Retina (tissue), 1 donor: ENCODE data around the gene SNCB.

ENCODE experiments used
- DNase-seq: peaks from one replicate; pipeline ENCODE4 v3.0.0-alpha.2; 2016

SNCB gene

DNA sequence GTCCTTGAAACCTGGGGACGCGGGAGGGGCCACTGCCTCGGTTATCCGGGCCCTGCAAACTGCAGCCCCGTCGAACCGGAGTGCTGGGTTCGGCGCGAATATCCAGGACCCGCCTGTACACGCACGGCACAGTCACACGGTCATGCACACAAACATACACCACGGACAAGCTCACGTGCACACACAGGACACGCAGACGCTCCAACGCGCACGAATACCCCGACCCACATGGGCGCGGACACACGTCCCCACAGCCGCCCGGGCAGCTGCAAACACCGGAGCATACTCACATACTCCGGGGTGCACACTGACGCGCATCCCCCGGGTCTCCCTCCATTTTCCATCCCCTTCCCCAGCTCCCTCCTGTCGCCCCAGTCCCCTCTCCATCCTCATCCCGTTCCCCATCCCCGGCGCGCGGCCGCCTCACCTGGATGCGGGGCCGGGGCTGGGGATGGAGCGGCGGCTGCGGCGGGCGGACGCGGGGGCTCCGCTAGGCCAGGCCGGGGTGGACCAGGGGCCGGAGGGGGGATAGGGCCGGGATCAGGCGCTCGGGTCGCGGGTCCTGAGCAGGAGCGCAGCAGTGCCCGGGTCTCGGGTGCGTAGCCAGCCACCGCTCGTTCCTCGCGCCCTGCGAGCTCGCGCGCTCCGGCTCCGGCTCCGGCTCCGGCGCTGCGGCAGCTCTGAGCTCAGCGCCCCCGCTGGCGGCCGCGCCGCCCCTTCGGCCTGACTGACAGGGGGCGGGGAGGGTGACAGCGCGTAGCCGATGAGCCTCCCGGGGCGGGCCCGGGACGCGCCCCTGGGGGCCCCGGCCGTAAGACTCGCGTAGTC lies at the start of gene SNCB, which contains the start of gene EIF4E1B:
Gene SNCB (minus strand): TSS at position 682 of the 828 bp plus-strand sequence. CDS start 880 bp downstream, outside the sequence.
Gene EIF4E1B (plus strand): TSS at position 823 of the 828 bp plus-strand sequence. CDS start 12,113 bp downstream, outside the sequence.
- DNase-seq = peak; percentile 81

DNA sequence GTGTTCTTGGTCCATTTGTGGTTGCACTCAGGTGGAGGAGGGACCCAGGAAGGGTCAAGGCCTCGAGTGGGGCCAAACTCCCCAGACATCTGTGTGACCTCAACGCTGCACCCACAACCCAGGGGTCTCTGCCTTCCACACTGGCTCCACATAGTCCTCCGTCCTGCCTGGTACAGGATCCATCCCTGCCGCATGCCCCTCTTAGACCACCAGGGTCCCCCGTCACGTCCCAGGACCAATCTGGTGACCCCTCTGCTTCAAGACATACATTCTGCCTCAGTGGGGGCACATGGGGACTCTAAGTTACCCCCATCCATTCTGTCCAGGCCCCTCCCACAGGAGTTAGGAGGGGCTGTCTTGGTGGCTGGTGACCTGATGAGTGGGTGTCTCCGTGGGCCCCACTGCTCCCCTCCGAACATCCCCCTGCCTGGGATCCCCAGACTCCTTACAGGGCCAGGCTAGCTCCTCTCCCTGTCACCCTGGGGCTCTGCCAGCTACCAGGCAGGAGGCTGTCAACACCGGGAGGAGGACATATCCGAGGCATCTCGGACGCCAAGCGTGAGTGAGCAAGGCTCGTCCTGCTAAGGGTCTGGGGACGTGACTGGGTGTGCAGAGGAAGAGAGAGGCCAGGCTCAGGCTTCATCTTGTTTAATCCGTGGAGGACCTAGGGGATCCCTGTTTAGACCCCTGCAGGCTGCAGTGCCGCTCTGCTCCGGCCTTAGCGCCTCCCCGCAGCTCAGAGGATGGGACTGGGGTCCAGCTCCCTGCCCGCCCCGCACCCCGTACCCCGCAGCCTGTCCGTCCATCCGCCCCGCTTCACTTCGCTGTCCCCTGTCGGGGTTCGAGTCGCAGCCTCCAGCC lies 49.3 kb upstream of the SNCB start:
- no peak for DNase-seq

DNA sequence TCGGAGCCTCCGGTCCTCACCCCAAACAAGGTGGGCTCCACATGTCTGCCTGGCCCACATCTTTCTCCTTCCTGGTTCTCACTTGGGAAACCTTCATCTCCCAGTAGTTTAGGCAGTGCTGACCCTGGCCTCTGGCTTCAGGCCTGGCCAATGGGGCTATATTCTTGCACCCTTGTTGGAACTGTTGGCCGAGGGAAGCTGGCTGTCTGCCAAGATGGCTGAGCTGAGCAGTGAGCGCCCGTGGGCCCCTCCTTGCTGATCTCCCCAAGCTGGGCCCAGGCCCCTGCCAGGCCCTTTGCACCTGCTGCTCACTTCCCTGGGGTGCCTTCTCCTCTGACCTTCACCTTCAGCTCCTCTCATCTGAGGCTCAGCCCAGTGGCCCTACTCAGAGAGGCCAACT lies 48.2 kb upstream of the SNCB start:
- no peak for DNase-seq

GRCh38 chr5:176677209-176677939 lies 47.0 kb upstream of the SNCB start:
- DNase-seq = no peak

GRCh38 chr5:176676361-176676824 lies 46.1 kb upstream of the SNCB start:
- no peak for DNase-seq

DNA sequence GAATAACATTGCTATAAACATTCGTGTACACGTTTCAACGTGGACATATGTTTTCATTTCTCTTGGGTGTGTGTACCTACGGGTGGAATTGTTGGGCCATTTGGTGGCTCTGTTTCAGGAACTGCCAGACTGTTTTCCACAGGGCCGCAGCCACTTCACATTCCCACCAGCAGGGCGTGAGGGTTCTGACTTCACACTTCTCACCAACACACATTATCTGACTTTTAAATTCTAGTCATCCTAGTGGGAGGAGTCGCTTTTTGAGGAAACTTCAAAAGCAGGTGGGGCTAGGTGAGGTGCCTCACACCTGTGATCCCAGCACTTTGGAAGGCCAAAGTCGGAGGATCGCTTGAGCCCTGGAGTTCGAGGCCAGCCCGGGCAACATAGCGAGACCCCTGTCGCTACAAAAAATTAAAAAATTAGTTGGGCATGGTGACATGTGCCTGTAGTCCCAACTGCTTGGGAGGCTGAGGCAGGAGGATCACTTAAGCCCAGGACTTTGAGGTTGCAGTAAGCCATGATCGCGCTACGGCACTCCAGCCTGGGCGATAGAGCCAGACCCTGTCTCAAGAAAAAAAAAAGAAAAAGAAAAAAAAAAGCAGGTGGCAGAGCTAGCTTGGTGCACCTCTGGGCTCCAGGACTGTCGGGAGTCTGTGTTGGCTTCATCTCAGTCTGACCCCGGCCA lies 45.5 kb upstream of the SNCB start:
- no peak for DNase-seq

GRCh38 chr5:176674799-176675198 lies 44.5 kb upstream of the SNCB start:
- no peak for DNase-seq

GRCh38 chr5:176673651-176674583 lies 43.6 kb upstream of the SNCB start:
- no peak for DNase-seq

DNA sequence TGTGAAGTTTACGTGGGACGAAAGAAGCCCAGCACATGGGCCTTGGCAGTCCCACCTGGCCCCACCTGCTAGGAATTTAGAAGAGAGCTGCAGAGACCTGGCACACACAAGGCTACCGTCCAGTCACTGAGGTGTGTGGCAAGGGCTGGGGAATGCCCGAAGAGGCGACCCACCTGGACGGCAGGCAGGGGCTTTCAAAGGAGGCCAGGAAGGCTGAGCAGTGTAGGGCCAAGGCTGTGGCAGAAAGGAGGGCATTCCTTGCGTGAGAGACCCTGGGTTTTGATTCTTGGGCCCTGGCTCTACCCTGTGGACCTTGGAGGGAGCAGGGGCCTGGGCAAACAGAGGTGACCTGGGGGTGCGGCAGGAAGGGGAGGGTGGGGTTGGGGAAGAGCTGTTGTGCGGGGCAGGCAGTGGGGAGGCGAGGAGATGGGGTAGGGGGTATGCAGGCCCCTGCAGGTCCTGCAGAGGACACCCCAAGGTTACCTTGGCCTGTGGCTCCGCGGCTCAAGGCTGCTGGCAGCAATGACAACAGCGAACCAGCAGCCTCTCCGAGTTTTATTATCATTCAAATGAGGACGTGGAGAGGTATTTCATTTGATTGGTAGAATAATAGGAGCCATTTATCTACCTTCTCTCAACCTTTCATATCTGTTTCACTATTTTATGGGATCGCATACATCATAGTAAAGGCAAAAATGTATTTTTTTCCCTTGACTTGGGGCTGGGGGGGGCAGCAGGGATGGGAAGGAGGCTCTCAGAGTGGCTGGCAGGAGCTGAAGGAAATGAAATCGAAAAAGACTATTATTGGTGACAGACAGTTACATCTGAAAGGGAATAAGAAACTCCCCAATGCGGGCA lies 41.8 kb upstream of the SNCB start:
- DNase-seq = no peak

DNA sequence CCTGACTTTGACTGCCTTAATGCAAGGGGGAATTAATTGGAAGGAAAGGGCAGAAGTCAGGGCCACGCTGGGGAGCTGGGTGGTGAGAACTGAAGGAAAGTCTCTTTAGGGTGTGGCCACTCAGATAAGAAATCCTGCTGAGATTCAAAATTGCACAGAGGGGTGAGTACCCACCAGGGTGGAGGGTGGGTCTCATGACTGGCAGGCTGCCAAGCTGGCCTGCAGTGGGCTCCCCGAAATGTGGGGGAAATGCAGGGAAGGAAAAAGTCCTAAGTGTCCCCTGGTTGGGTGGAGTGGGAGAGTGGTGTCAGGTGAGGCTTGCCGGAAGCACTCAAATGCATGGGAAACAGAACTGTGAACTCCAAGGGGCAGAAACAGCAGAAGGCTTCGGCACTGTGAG lies 41.1 kb upstream of the SNCB start:
- no peak for DNase-seq

DNA sequence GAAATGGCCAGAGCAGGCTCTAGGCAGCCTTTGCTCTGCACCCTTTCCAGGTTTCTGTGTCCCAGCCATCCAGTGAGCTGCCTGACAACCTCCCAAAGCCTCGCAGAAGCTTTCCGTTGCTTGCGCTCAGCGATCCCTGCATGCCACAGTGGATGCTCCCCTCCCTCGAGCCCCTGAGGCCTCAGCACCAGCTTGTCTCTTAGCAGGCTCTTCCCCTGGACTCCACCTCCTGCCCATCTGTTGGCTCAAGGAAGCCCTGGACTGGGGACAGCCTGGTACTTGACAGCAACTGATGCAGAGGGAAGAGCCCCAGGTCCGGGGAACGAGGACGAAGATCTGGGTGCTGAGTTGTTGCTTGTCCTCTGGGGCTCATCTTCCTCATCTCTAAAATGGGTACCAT lies 40.1 kb upstream of the SNCB start:
- DNase-seq = no peak

- DNase-seq = no peak
These were observed 37.3 kb upstream of the SNCB start for GRCh38 chr5:176667637-176668036.

DNA sequence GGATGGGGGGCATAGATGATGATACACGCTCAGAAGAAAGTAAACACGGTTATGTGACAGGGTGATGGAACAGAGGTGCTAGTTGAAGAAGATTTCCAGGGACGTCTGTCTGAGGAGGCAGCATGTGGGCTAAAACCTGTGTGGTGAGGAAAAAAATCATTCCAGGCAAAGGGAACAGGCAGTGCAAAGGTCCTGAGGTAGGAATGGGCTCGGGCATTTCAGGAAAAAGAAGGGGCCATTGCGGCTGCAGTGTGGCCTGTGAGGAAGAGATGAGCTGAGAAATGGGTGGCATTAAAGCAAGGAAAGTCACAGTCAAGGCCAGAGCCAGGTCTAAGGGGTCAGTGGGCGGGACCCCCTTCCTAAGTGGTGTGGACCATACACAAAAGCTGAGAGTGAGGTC lies 35.2 kb upstream of the SNCB start:
- DNase-seq = no peak

GRCh38 chr5:176664886-176665285 lies 34.6 kb upstream of the SNCB start:
- DNase-seq = peak; percentile 62

- peak; percentile 52 for DNase-seq
These were observed 34.1 kb upstream of the SNCB start for GRCh38 chr5:176664479-176664878.

DNA sequence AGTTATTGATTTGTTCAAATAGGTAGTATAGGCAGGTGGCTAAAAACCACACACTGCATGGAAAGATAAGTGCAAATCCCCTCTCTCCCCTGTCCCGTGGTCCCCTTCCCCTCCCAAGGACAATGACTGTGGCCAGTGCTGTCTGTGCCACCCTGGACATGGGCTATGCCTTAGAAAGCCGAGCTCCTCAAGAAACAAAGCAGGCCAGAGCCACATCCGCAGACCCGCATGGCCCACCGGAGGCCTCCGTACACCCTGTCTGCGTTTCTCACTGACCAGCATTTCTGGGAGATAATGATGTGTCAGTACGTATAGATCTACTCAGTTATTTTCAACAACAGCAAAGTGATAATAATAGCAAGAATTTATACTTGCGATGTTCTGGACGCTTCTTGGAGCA lies 33.2 kb upstream of the SNCB start:
- no peak for DNase-seq

GRCh38 chr5:176662371-176663333 lies 32.3 kb upstream of the SNCB start:
- no peak for DNase-seq

DNA sequence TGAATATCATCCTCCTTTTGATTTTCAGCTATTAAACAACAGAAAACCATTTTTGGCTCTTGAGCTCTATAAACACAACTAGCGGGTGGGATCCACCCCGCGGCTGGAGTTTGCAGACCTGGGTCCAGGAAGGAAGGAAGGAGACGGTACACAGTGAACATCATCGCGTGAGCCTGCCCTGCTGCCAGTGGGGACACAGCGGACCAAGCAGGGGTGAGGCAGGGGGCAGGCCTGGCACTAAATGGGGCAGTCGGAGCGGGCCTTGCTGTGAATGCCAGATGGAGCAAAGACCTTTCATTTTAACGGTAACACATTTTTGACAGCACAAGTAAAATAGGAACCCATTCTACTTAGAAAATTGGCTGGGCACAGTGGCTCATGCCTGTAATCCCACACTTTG lies 31.3 kb upstream of the SNCB start:
- no peak for DNase-seq
